GM15510 (cell line): ENCODE measurements around the gene AGAP1.

Experiments
- POLR2A ChIP-seq: IDR thresholded peaks from 3 replicates; pipeline ENCODE4 v1.6.1; 2011; ENCODE audit warnings: borderline replicate concordance; ENCODE audit not compliant: insufficient read length; ENCODE audit errors: extremely low read depth

AGAP1 gene

DNA sequence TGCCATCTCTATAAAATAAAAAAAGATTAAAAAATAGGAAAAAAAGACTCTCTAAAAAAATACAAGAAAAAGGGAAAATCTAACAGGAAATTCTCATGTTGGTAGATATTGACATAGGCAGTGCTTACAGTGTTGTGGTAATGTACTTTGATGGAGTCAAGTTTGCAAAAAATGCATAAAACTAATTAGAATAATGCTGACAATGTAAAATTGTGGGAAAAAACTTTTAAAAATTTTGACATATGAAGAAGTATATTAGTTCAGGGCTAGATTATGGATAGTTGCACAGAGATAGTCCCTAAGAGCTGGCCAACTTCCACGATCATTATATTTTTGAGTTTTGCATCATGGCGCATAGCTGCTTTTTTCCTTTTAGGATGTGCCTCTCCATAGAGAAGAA lies 601.7 kb downstream of the AGAP1 start:
- TF ChIP-seq POLR2A, result no peak

DNA sequence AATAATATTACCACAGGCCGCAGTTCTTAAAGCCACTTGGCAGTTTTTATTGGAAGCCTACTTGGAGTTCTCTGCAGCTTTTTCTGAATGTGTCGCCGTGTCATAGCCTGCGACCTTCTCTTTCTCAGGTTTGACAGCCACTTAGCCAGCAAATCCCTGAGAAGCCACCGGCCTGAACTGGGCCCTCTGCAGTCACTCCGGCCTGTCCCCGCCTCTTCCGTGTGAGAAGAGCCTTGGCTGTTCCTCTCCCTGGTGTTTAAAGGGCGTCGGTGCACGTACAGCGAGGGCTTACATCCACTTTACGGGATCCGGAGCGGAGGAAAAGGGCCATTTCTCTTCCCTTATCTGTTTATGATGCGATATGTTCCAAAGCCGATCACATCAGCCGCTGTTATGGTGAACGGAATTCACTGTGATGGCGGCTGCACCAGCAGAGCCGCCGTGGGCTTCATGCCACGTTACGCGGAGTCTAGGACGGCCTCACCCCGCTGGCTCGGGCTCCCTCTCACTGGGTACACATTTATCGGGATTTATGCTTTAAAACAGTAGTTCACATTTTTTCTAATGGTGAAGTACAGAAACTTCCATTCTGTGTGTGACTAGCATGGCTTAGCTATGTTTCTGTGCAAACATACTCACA lies 607.6 kb downstream of the AGAP1 start:
- no peak for TF ChIP-seq POLR2A

DNA sequence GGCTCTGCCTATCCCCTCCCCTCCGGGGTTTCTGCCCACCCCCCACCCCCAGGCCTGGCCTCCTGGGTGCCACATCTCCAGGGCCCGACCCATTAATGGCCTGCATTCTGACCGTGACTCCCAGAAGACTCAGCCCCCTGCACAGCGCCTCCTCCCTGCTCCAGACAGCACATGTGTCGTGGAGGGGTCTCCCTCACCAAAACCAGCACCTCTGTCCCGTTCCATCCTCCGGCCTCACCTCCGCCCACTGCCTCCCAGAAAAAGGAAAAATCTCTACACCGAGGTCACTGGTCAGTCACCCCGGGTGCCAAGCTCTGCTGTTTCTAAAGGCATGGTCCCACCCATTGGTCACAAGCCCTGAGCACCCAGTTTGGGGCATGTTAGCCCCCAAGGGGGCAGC lies 609.1 kb downstream of the AGAP1 start:
- no peak for TF ChIP-seq POLR2A

DNA sequence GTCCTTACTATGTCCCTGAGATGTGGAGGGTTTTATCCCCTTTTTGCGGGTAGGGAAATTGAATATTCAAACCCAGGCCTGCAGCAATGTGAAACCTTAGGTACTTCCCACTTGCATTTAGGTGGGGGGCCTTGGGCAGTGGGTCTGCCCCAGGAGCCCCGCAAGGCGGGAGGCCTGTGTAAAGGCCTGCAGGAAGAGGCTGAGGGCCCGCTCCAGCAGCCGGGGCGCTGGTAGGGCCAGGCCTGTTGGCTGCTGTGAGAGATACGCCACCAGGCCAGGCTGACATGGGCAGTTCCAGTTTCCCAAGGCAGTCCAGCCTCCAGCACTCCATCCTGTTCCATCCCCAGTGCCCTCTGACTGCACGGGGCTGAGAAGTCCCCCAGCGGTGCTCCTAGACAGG lies 610.1 kb downstream of the AGAP1 start:
- TF ChIP-seq POLR2A, result no peak

DNA sequence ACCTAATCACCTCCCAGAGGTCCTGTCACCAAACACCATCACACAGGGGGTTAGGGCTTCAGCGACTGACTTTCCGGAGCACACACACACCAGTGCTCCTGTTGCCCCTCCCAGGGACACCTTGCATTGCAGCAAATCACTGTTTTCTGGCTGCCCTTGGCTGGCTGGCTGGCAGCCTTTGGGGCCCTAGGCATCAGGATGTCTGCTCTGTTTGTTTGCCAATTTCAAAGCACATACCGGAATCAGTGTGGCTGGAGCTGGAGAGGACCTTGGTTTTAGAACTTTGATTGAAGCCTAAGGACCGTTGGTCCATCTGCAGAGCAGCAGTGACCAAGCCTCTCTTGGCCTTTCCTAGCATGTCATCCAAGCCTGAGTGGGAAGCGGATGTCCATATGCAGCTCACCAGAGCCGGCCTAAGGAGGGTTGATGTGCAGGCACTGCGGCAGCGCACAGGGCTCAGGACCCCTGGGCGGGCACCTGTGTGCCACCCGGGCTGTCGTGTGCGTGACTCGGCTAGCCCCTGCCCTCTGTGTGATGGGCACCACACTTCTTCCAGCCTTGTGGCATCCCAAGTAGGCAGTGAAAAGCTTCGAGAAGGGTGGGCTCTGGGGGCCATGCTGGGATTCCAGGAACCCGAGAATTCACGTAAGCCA lies 612.2 kb downstream of the AGAP1 start:
- no peak for TF ChIP-seq POLR2A

DNA sequence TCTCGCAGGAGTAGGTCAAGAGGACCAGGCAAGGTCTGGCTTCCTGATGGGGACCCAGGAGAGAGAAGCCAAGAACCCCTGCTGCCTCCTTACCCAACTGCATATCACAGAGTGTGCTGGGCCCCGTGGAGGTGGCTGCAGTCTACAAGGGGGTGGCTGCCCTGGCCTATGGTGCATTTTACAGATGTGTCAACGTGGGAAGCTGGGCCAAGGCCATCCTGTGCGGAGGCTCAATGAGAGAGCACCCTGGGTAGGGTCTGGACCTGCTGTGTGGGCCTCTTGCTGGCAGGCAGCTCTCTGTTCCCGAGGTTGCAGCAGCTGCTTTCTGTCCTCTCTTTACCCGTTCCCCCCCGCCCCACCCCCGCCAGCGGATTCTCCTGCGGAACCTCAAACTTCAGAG lies 612.9 kb downstream of the AGAP1 start:
- no peak for TF ChIP-seq POLR2A

DNA sequence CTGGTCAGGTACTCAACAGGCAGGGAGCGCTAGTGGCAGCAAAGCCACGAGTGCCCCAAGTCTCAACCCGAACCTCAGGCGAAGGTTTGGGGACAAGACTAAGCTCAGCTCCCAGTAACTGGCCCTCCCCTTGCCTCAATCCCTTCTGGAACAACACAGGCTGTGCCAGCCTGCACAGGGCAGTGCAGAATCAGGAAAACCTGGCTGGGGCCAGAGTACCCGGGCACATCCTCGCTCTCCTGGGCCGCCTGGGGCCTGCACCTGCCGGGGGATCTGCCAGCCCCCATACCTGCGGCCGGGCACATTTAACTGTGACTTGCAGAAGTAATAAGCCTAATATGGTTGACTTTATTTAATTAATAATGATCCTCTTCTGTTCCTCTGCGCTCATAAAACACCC lies 613.7 kb downstream of the AGAP1 start:
- TF ChIP-seq POLR2A, result no peak

DNA sequence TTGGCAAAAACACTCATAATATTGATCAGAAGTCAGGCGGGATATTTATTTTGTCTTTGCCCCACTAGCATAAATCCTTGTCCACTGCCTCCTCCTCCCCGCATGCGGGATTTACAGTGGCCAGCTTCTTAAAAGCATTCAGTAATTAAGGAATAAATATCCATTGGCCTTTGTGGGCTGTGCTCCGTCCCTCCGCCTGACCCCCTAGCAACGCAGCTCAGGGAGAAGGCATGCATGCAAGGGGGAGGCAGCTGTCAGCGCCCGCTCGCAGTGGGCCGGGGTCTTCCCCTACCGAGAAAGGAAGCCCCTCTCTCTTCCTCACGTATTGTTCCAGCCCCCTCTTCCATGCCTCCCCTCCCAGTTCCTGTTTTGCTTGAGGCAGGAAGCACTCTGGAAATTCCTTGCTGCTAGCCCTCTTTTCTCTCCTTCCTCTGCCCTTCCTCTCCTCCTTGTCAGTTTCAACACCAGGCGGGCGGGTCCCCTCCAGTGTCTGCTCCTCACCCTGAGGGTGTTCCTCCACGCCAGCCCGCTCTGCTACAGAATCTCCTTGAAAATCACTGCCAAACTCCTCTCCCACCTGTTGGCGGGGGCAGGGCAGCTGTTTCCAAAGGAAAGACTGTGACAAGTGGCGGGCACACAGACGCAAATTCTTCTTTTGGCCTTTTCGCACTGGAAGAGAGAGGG lies 614.2 kb downstream of the AGAP1 start:
- no peak for TF ChIP-seq POLR2A

DNA sequence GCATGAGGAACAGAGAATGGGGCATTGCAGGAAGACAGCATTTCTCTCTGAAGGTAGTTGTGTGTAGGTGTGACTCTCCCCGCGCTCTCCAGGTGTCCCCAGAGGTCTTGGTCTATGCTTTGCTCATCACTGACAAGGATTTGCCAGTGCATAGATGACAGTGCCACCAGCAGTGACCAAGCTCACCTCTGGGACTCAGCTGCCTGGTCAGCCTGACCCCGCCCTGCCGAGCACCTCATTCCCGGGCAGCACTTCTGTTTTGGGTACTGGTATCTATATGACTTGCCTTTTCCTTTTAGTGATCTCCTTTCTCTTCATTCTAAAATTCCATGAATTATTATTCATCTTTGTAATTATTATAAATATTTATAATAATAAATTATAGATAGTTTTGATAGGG lies 615.2 kb downstream of the AGAP1 start:
- no peak for TF ChIP-seq POLR2A

DNA sequence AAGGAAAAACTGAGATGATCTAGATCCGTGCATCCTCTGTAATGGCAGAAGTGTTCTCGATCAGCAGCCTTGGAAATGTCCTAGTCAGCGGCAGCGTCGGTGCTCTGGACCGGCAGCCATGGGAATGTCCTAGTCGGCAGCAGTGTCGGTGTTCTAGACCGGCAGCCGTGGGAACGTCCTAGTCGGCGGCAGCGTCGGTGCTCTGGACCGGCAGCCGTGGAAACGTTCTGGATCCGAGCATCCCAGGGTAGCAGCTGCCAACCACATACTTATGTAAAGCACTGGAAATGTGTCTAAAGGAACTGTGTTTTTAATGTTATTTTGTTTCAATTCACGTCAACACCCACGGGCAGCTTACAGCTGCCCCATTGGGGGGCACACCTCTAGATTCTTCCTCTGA lies 615.6 kb downstream of the AGAP1 start:
- TF ChIP-seq POLR2A, result no peak

DNA sequence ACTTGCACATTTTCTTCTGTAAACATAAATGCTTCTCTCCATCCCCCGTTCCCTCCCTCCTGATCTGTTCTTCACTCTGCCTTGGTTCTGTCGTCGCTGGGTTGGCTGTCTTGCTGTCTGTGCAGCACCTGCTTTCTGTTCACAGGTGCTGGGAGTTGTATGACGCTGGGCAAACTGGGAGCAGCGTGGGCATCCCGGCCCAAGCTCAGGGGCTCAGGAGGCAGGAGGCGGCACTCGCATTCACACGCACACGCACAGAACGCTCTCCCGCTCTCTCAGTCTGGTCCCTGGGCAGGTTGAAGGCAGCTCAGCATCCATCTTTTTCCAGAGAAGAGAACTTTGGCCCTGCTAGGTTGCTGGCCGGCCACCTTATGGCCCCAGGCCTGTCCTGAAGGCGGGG lies 618.6 kb downstream of the AGAP1 start:
- TF ChIP-seq POLR2A, result no peak

DNA sequence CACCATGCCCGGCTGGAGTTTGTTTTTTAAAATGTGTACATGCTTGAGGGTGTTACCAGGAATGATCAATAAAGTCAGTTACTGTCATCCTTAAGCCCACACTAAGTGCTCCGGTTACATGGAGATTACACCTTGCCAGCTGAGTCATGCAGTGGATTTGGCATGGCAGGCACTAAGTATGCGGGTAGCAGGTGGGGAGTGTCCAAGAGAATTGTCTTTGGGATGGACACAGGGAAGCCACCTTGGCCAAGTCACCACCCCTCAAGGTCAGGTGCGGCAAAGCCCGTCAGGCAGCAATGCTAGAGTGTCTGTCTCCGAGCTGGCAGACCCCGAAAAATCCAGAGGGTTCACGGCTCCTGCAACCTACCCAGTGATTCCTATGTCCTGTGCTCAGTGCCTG lies 619.6 kb downstream of the AGAP1 start:
- TF ChIP-seq POLR2A, result no peak

DNA sequence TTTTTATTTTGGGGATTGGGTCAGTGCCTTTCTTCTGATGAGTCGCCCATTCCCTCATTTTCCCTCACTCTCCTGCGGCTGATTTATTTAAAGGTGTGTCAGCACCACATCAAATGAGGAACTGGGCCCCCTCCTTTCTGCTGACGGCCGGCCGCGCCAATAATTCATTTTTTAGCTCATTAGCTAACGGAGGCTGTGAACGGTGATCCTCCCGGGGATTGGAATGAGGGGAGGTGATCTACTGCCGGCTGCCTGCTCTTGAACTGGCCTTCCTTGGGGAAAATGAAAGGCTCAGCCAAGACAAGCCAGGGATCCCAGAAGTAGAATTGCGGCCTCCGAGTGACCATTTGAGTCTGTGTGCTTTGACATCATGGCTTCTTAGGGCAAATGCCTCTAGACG lies 620.1 kb downstream of the AGAP1 start:
- TF ChIP-seq POLR2A, result no peak

DNA sequence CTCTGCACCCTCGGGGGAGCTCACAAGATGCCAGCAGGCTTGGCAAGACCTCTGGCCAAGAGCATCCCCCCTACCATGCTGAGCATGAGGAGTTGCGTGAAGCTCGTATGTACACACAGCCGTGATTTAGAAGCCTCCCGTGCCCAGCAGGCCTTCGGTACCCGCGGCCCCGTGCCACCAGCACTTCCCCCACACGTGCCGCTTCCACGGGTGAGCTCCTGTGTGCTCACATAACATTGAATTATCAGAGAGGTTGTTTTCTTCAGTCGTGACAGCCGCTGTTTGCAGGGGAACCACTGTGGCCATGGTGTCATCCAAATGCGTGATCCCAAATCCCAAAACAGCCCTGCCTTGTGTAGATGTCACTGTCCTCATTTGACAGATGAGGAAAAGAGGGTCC lies 621.1 kb downstream of the AGAP1 start:
- no peak for TF ChIP-seq POLR2A

DNA sequence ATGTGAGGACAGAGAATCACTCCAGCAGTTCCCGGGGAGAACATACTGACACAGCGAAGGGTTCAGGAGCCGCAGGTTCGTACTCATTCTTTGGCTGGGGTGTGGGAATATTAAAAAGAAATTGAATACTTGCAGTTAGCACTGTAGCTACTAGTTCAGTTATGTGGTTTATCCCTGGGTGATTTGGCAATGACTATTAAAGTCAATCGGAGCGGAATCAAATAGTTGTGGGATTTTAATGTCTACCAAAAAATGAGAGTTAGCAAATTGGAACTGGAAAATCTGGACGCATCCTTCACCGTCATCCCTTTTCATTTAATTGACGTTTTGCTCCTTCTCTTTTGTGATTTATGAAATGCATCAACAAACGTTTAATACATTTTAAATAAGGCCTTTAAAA lies 623.6 kb downstream of the AGAP1 start:
- TF ChIP-seq POLR2A, result no peak

DNA sequence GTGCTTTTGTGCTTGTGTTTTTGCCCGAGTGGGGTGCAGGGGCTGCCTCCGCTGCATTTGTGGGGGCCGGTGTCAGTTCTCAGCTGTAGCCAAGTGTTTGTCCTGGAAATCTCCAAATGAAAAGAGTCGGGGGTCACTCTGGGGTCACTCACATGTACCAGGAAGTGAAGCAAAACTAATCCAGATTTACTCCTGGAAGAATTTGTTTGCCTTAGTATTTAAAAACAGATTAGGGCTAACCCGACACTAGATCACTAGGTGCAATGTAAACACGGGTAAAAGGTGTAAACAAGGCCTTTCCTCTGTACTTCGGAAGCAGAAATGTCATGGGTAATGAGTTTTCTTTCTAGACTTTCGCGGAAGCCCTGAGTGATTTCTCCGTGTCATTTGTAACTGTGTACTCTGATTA lies 624.0 kb downstream of the AGAP1 start:
- TF ChIP-seq POLR2A, result no peak
